DMS153 treated with DMSO at 0.1 percent for 48 hours (cell line): Measurements from ENCODE around the gene DNAJC7.
A peak's percentile ranks its signal among the peaks of the same experiment; 100 is the strongest.

ENCODE experiments used
- DNase-seq: peaks from one replicate; lab custom pipeline; 2025; ENCODE audit not compliant: unreplicated experiment; lab: John Stamatoyannopoulos, UW

DNAJC7 gene

DNA sequence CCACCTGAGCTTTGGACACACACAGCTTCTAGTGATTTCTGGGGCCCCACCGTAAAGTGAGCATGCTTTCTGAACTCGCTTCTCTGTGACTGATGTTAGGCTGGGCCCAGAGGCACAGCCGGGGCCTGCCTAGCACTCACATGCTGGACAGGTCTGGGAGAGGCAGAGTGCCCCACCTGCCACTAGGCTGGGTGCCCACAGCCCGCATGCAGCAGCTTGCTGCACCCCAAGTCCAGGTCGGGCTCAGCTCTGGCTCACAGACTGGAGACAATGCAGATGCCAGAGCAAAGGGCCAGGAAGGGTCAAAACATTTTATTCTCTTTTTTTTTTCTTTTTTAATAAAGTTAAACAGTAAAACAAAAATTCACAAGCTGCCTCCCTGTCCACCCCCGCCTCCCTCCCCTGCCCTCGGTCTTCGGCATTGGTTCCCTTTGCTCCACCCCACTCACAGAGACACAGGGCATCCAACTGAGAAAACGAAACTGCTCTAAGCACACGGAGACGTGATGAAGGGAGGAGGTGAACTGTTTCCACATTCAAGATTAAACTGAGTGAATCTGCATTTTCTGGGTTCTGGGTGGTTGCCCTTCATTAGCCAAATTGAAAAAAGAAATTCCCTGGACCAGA, 41.0 kb downstream of the DNAJC7 start:
- no peak for DNase-seq

DNA sequence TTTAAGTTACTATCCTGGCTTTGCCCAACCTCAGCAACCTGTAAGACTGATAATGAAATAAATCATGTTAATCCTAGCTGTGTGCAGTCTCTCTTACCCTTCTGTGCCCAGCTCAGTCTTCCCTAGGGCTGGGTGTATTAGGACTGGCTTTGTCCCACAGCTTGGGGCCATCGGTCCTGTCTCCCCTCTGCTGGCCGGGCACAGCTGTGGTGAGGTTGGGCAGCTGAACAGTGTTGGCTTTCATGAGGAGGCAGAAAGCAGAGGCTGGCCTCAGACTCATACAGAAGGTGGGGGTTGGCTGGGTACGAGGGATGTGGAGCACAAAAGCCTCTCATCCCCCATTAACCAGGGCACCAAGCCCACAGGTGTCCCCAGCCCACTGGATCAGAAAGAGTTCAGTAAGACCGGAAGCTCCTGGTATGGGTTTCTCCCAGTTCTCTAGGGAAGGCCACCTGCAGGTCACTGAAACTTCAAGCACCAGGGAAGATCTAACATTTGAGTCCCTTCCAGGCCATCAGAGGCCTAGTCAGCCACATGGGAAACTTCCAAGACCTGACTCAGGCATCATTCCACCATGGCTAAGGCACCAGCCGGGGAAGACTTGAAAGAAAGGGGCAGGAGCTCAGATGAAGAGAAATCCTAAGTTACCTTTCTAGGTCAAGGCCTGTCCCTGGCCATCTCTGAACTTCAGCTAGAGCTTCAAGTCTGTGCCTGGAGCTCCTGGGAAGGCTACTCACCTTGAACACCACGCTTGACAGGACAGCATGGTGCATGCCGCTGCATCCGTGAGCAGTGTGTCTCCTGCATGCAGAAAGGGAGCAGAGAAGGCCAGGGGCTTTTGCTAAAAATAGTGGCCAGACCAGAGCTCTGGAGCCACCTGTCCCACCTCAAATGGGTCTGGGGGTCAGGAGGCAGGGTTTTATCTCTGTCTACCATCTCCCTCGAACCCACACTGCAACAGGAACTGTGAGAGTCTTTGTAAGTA, 41.8 kb downstream of the DNAJC7 start:
- DNase-seq: no peak

DNA sequence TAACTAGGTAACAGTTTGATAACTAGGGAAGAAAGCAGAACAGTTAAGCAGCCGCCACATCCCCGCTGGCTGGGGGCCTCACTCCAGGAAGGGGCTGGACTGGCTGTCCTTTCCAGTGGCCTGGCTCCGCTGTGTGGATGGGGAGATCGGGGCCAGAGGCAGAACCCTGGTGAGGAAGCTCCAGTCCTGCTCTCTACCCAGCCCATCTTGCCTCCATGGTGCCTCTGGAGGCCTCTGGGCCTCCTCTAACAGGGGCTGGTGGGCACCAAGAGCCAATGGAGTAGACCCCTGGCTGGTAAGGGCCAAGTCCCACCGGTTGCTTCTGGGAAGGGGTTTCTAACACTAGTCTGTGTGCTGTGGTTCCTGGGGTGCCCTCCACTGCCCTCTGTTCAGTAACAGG, 42.6 kb downstream of the DNAJC7 start:
- no peak for DNase-seq

DNA sequence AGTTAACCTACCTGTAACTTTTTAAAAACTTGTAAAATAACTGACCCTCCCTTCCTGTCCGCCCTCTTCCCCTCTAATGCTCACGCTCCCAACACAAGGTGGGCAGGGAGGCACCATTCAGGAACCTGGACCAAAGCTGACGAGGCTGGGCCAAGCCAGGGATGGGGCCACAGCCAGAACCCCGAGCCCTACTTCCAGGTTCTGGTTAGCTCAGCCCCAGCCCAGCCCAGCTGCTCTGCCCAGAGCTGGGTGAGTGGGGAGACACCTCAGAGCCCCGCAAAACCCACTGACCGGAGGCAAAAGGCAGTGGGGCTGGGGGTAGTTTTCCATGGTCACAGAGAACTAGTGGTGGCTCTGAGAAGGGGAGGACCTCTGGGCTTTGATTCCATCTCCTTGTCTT, 43.2 kb downstream of the DNAJC7 start:
- DNase-seq: no peak

DNA sequence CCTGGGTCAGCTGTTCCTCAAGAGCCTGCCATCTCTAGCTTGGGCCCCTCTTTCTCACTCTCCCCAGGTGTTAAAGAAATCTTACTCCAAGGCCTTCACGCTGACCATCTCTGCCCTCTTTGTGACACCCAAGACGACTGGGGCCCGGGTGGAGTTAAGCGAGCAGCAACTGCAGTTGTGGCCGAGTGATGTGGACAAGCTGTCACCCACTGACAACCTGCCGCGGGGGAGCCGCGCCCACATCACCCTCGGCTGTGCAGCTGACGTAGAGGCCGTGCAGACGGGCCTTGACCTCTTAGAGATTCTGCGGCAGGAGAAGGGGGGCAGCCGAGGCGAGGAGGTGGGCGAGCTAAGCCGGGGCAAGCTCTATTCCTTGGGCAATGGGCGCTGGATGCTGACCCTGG, 43.8 kb downstream of the DNAJC7 start:
- no peak for DNase-seq

DNA sequence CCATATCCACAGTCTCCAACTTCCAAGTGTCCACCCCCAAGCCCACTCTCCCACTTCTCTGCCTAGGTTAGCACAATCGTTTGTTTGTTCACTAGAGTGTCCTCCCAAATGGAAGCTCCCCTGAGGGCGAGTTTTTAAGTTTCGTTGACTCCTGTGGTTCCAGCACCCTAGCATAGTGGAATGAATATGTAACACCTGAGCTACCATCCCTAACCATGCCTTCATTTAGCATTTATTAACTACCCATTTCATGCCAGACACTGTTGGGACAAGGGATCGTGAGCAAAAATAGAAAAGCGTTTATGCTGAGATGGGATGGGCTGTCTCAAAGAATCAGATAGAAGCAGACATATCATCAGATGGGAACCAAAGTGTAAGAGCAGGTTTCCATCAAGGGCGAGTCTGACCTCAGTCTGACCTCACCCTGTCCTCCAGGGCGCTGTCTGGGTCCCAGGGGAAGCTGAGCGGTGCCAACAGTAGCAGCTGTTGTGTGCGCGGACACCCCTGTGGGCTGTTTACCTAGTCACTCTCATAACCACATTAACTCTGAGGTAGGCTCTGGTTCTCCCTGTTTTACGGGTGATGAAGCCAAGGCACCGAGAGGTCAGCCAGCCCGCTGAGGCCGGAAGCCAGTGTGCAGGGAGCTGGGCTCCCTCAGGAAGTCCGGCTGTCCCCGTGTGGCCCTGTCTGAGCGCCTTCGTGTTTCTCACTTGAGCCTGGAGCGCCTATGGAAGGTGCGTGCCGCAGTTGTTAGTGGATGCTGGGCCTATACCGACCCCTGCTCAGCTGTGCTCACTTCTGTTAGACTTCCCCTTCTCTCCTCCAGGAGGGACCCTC, 44.5 kb downstream of the DNAJC7 start:
- peak; percentile 31 for DNase-seq

DNA sequence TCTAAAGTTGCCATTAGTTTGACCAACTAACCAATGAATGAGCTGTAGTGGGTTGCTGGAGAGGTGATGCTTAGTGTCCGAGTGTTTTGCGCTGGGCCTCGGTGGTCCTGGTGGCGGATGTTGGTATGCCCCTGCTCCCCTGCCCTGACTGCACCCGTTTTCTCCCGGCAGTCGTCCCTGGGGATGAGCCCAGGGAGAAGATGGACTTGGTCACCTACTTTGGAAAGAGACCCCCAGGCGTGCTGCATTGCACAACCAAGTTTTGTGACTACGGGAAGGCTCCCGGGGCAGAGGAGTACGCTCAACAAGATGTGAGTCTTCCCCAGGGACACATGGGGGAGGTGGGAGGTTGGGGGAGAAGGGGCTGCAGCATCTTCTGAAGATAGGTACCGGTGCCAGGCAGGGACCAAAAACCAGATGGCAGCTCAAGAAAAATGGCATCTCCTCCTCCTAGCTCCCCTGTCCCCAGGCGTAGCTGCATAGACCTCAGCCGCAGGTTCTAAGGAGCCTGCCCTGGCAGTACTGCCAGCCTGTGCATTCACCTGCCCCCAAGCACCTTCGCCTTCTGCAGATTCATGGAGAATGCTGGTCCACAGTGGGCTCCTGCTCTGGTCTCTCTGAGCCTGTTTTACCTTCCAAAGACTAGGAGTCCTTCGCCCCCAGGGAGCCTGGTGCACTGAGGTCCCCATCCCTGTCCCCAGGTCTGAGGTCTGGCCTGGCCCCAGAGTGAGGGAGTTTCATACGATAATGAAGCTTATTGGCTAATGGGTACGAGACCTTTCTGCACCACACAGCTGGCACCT, 45.3 kb downstream of the DNAJC7 start:
- DNase-seq: no peak

DNA sequence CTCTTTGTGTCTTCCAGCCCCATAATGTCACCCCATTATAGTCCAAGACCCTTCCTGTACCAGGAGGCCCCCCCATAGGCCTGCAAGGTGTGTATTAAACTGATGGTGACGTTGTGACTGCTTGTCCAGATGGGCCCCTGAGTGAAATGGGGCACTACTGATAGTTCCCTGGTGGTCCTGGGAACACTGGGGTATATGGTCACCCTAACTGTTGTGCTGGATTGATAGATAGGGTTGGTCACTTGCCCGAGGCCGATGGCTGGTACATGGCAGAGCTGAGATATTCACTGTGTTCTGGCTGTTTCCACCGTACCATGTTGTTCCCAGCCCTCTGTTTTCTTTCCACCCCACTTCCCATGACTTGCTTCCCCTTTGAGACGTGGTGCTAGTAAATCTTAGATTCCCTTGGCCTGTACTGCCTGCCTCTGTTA, 46.3 kb downstream of the DNAJC7 start:
- DNase-seq: no peak

DNA sequence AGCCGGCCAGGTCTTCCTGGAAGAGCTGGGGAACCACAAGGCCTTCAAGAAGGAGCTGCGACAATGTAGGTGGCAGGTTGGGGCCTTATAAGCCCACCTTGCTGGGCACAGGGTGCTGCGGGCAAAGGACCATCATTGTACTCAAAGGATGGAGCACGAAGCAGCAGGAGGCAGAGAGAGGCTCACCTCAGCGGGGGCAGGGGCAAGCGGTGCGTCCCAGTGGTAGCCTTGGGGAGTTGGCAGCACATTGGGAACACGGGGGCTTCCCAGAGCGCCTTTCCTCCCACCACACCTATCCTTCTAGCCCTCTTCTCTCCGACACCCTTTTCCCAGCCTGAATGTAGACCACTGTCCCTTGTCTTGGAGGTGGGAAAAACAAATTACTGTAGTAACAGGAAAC, 48.6 kb downstream of the DNAJC7 start:
- no peak for DNase-seq

DNA sequence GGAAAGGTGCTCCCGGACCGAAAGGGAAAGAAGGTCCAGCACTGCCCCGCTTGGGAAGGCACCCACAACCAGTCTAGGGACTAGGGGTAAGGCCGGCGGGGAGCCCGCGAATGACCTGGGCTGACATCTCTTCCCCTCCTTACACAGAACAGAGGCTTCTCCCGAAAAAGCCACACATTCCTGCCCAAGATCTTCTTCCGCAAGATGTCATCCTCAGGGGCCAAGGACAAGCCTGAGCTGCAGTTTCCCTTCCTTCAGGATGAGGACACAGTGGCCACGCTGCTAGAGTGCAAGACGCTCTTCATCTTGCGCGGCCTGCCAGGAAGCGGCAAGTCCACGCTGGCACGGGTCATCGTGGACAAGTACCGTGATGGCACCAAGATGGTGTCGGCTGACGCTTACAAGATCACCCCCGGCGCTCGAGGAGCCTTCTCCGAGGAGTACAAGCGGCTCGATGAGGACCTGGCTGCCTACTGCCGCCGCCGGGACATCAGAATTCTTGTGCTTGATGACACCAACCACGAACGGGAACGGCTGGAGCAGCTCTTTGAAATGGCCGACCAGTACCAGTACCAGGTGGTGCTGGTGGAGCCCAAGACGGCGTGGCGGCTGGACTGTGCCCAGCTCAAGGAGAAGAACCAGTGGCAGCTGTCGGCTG, 49.2 kb downstream of the DNAJC7 start:
- no peak for DNase-seq

DNA sequence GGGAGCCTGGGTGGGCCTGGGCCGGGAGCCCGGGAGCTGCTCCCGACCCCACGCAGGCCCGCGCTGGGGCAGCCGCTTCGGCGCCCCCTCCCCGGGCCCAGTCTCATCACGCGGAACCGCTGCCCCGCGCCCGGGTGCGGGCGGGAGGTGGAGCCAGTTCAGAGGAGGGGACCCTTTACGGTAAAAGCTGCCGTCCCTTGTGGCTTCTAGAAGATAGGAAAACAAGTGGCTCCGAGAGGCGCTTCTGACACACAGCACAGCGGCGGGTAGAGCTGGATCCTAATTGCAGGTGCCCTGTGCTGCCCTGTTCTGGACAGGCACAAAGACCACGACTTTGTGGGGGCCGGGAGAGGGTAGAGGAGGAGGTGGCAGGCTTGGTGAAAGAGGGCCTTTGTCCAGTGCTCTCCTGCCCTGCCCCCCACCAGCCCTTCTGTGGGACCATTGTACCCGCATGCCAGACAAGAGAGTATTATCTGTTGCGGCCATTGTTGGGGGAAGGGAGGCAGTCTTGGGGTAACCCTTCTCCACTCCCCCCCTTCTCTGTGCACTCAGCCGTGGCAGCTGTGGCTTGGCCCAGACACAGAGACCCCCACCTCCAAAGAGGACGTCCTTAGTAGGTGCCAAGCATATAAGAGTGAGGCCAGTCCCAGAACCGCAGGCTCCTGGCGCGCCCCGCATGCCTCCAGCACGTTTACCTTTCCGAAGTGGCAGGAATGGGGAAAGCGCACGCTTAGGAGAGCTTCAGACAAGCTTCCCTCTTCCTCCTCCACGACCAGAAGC, 49.9 kb downstream of the DNAJC7 start:
- DNase-seq: no peak

DNA sequence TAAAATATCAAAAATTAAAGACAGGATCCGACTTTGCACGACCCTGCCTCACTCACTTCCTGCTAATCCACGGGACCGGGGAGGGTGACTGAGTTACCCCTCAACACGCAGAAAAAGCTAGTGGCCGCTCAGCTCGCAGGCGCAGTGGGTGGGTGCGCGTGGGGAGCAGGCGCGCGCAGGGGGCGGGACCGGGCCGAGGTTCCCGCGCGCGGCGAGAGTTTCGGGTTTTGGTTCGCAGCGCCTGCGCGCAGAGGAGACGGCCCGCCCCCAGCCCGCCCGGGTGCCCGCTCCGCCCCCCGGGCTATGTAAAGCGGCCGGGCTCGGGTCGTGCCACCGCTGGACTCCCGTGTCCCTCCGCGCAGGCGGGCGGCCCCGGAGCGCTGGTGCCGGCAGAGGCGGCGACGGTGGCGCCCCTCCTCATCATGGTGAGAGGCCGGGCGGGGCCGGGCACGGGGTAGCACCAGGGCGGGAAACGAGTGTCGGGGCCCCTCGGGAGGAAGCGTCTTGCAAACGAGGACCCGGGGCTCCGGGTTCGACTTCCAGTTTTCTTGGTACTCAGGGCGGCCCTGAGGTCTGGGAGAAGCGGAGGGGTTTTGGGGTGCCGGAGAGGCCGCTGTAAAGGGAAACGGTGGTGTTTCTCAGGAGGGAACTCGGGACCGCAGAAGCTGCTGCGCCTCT, 50.6 kb downstream of the DNAJC7 start, which contains the start of gene CNP:
TSS of gene CNP (plus strand) at position 333 of the 678 bp plus-strand sequence. CDS start at position 423, 90 bp downstream.
- peak; percentile 57 for DNase-seq

DNA sequence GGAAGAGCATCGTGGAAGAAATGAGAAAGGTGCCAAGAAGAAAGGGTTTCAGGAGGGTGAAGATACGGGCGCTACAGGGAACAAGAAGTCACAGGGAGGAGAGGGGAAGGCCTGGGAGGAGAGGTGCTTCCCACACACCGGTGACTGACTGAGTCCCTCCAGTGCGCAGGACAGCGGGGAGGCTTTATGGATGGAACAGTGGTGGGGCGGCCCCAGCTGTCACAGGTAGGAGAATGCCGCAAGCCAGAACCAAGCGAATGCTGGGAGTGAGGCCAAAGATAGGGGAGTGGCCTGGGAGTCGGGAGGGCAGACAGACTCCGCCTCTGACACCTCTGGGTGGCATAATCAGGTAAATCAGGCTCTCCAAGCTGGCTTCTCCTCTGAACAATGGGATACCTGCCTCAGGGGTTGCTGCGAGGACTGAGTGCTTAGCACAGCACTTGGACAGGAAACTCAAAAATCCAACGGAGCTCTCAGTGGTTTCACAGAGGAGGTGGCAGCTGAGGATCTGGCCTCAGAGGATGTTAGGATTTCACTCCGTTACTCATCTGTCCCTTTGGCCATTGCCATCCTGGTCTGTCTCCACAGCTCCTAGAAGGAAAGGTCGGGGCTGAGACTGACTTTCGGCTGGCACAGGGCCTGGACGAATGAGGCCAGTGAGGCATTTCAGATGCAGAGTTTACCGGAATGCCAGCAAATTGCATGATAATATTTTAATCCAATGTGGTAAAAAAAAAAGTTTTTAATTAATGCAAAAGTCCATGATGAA, 51.4 kb downstream of the DNAJC7 start:
- peak; percentile 88 for DNase-seq

DNA sequence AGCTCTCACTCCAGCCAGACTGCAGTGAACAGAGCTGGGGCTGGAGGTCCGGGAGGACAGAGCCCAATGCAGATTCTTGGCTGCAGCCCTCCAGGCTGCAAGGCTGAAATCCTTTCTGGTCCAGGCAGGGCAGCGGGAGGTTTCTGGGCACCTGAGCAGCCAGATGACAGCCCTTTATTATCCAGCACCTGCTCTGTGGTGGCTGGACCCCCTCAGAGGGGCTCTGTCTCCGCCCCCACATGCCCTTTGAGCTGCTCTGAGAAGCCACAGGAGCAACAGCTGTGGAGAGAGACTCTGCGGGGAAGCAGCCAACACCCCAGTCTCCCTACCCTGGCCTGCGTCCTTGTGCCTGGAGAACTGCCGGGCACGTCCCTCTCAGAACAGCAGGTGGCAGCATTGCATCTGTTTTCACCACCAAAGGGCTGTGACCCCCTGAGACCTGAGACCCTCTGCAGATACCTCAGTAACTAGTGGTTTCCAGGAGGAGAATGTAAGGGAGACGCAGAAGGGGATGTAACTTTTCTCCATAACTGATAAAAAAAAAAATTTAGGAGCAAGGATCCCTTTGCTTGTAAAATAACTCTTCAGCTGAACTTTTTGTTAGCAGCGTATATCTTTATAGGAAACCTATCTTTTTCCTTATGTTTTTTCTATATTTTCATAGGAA, 54.3 kb downstream of the DNAJC7 start:
- DNase-seq: peak; percentile 10

DNA sequence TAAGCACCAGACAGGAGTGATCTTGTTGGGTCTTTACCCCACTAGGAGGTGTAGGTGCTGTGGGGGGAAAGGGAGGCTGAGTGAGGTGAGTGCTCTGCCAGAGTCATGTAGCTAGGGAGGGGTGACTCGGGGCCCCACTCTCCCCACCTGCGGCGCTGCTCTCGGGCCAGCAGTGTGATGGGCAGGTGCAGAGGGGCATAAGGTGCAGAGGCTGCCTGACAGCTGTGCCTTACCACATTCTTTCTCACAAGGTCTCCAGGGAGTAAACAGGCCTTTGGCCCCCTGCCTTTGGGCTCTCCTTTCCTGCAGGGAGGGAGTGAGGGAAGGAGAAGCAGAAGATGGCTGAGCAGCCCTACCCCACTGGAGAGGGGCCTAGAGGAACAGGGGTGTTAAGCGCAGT, 55.1 kb downstream of the DNAJC7 start:
- DNase-seq: no peak

DNA sequence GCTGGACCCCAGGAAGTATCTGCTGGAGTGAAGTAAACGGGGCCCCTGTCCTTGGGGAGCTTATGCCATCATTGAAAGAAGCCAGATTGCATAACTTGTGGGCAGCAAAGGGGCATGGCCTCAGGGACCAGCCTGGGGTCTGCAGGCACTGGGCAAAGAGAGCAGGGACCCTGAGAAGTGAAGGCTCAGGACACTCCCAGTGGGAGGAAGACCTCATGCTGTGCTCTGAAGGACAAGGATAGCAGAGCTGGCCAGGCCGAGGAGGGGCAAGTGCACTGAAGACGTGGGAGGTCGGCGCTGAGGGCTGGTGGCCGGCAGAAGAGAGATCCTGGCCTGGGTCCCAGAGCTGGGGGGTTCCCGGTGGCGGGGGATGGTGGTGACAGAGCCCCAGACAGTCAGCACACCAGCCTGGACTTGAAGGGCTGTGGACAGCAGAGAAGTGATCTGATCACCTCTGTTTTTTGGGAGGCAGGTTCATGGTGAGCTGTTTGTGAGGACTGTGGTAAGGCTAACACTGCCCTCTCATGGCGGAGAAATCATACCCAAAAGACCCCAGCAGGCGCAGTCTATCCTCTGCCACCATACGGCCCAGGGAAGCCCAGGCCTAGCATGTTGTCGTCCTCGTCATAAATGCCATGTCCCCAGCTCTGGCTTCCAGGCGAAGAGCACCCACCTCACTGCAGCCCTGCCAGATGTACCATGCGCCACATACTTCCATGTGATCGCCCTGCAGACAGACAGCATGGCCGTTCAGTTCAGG, 57.7 kb downstream of the DNAJC7 start:
- DNase-seq: peak; percentile 1

DNA sequence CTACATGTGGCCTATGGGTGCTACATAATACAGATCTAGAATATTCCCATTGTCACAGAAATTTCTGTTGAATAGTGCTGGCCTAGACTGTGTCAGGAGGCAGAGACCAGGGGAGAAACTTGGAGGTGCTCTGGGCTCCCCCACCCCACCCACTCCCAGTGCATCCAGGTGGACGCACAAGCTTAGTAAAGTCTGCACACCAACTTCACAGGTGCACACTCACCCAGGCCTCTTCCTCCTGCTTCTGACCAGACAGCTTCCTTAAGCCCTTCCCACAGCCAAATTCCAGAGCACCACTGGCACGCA, 58.3 kb downstream of the DNAJC7 start:
- no peak for DNase-seq
